Glutamatergic neuron (in vitro differentiated cells): Measurements from ENCODE around the gene MYPOP. TPM values are rescaled to one million over a fixed set of nuclear protein-coding genes. Genes with fewer than 3 reads are reported as not detected.
A peak's percentile ranks its signal among the peaks of the same experiment; 100 is the strongest.

Experiments
- DNase-seq: peaks from one replicate; pipeline ENCODE4 v3.0.0; 2022
- H3K27ac Mint-ChIP-seq: one replicate; pipeline ENCODE4 v1.8.0; 2020; ENCODE audit warnings: mild to moderate bottlenecking, mixed read lengths, inconsistent platforms; ENCODE audit not compliant: unreplicated experiment
- H3K27me3 Mint-ChIP-seq: one replicate; pipeline ENCODE4 v1.8.0; 2020; ENCODE audit warnings: mild to moderate bottlenecking, moderate library complexity, mixed read lengths, inconsistent platforms; ENCODE audit not compliant: unreplicated experiment
- H3K36me3 Mint-ChIP-seq: one replicate; pipeline ENCODE4 v1.8.0; 2020; ENCODE audit warnings: mild to moderate bottlenecking, mixed read lengths, inconsistent platforms; ENCODE audit not compliant: unreplicated experiment
- H3K4me1 Mint-ChIP-seq: one replicate; pipeline ENCODE4 v1.8.0; 2020; ENCODE audit warnings: mild to moderate bottlenecking, low read depth, mixed read lengths, inconsistent platforms; ENCODE audit not compliant: unreplicated experiment
- H3K4me3 Mint-ChIP-seq: one replicate; pipeline ENCODE4 v1.8.0; 2020; ENCODE audit warnings: mild to moderate bottlenecking, mixed read lengths, inconsistent platforms; ENCODE audit not compliant: unreplicated experiment
- H3K9me3 Mint-ChIP-seq: one replicate; pipeline ENCODE4 v1.8.0; 2020; ENCODE audit warnings: mild to moderate bottlenecking, moderate library complexity, mixed read lengths, inconsistent platforms; ENCODE audit not compliant: unreplicated experiment
- long read RNA-seq: library from polyadenylated mRNA; unstranded; transcript quantifications from one replicate; pipeline ENCODE4 v2.0.0, GENCODE V29; 2020; ENCODE audit not compliant: unreplicated experiment
- total RNA-seq: library from RNA; stranded (reverse); fragmentation: NEBNext Ultra II Directional; extraction: Animal tissue kit (Norgen Biotek cat#: 25700); gene quantifications from one replicate; pipeline ENCODE4 v1.2.1, GENCODE V29; 2021; ENCODE audit not compliant: unreplicated experiment
- TF ChIP-seq, protein P1 (sequence below): fragments of 200-600 bp; sonication (generic); IDR thresholded peaks from one replicate; pipeline ENCODE4 v1.5.0; 2021; ENCODE audit not compliant: partially characterized antibody, unreplicated experiment

MYPOP gene, protein sequence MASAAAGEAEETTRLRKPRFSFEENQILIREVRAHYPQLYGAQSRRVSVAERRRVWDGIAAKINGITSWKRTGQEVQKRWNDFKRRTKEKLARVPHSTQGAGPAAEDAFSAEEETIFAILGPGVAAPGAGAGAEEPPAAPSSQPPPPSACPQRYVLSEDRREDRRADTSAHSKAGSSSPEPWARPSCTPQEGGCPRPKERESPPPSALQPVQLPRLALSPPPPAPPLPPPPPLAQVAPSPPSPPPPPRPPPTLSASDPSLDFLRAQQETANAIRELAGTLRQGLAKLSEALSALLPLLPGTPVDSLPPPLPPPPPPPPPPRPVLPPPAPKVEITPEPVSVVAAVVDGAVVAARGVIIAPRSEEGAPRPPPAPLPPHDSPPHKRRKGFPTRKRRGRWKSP
- 7.1 TPM for total RNA-seq
- long read RNA-seq: 0 reads

DNA sequence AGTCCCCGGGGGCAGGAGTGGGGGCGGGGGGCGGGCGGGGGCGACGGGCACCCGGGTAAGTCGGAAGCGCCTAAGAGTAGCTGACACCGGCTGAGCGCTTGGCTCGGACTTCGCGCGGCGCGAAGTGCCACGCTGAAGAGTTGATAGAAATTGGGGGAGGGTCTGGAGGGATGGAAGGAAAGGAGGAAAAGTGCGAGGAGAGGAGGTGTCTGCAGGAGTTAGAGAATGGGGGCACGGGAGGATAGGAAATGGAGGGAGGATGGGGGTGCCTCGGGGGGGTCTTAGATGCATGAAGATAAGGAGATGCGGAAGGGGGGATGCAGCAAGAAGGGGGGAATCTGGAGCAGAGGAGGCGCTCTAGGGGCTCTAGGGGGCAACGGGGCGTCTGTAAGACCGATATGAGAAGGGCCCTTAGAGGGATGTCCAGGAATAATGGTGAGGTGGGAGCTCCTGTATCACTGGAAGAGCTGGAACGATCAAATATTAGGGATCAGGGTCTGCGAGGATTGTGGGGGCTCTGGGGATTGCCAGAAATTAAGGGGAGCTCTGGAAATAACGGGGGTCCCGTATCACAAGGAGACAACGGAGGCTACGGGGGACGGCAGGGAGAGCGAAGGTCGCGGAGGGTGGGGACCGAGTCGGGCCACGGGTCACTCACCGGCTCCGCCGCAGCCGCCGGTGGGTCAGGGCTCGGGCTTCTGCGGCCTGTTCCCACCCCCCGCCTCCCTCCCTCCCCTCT lies at the start of gene MYPOP:
TSS of gene MYPOP (minus strand) at position 702 of the 739 bp plus-strand sequence. CDS start 840 bp downstream, outside the sequence.
- Mint-ChIP-seq H3K27ac (peak within 1 kb of the TSS; percentile 72), H3K27me3 (peaks cover 13% of the 10 kb centered on the region)
- TF ChIP-seq, protein P1, sequence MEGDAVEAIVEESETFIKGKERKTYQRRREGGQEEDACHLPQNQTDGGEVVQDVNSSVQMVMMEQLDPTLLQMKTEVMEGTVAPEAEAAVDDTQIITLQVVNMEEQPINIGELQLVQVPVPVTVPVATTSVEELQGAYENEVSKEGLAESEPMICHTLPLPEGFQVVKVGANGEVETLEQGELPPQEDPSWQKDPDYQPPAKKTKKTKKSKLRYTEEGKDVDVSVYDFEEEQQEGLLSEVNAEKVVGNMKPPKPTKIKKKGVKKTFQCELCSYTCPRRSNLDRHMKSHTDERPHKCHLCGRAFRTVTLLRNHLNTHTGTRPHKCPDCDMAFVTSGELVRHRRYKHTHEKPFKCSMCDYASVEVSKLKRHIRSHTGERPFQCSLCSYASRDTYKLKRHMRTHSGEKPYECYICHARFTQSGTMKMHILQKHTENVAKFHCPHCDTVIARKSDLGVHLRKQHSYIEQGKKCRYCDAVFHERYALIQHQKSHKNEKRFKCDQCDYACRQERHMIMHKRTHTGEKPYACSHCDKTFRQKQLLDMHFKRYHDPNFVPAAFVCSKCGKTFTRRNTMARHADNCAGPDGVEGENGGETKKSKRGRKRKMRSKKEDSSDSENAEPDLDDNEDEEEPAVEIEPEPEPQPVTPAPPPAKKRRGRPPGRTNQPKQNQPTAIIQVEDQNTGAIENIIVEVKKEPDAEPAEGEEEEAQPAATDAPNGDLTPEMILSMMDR: no peak

DNA sequence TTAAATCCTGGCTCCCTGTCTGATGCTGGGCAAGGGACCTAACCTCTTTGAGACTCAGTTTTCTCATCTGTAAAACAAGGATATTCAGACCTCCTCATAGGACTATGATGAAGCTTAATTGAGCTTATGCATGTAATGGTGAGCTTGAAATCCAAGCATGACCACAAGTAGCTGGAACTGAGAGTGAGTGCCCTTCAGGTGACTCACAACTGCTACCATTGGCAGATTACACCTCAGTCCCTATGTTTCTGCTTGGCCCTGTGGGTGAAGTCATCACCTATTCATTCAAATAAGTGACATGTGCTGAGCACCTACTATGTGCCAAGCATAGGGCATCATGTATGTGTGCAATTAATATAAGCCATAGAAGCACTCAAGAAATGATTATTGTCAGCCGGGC lies 45.5 kb upstream of the MYPOP start:
- peaks cover 10% of the 10 kb centered on the region for H3K4me1 Mint-ChIP-seq
- peaks cover 4% of the 10 kb centered on the region for H3K9me3 Mint-ChIP-seq
- no peak overlapping the region for H3K27ac Mint-ChIP-seq
- no peaks in the 10 kb centered on the region for H3K36me3 Mint-ChIP-seq
- no peak overlapping the region for H3K4me3 Mint-ChIP-seq
- H3K27me3 Mint-ChIP-seq: no peaks in the 10 kb centered on the region
- DNase-seq: no peak
- TF ChIP-seq, protein P1: no peak

More for the DNA sequence above, at the start of gene MYPOP:
- Mint-ChIP-seq H3K4me1 (peaks cover 1% of the 10 kb centered on the region), H3K36me3 (peaks cover 10% of the 10 kb centered on the region), H3K9me3 (peaks cover 13% of the 10 kb centered on the region), H3K4me3 (peak within 1 kb of the TSS; percentile 96)
- no peak for DNase-seq

DNA sequence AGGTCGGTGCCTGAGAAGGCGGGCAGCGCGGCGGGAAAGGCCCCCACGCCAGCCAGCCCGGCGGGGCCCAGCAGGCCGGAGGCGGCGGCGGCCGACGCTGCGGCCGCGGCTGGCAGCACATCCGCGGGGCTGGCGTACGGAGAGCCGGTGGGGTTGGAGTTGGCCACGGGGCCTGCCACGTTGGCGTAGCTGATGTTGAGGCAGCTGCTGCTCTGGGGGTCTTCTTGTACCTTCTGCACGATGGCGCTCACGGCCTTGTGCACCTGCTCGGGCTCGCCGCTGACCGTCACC lies 38.0 kb upstream of the MYPOP start:
- TF ChIP-seq, protein P1: no peak
- Mint-ChIP-seq H3K27me3 (peaks cover 3% of the 10 kb centered on the region), H3K9me3 (peaks cover 14% of the 10 kb centered on the region), H3K27ac (no peak overlapping the region), H3K4me1 (peaks cover 5% of the 10 kb centered on the region), H3K36me3 (peaks cover 11% of the 10 kb centered on the region), H3K4me3 (no peak overlapping the region)
- DNase-seq: no peak

DNA sequence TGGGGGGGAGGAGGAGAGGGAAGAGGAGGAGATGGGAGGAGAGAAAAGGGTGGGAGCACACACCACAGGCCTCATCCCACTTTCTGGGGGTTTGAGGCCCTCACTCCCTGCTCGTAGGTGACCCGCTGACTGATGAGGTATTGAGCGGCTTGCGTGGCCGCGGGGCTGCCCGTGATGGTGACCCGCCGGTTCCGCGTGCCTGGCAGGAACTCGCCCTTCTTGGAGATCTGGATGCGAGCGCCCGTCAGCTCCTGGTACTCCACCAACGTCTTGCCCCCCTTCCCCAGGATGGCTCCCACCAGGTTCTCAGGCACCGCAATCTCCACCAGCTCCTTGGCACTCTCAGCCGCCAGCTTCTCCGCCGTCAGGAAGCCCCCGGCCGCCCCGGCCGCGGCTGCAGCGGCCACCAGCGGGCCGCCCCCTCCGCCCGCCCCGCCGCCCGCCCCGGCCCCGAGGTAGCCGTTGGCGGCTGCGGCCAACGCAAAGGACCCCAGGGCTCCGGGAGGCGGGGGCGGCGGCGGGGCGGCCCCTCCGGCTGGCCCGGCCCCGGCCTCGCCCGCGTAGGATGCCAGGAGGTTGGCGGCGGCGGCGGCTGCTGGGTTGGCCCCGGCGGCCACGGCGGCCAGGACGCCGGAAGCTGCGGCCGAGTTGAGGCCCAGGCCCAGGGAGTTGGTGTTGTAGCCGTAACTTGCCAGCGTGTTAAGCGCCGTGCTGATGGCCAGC lies 37.5 kb upstream of the MYPOP start:
- H3K9me3 Mint-ChIP-seq: peaks cover 12% of the 10 kb centered on the region
- H3K27me3 Mint-ChIP-seq: peaks cover 3% of the 10 kb centered on the region
- H3K4me3 Mint-ChIP-seq: no peak overlapping the region
- DNase-seq: no peak
- TF ChIP-seq, protein P1: no peak
- H3K4me1 Mint-ChIP-seq: peaks cover 5% of the 10 kb centered on the region
- peaks cover 11% of the 10 kb centered on the region for H3K36me3 Mint-ChIP-seq
- H3K27ac Mint-ChIP-seq: no peak overlapping the region
